Keratinocyte (primary cell): Measurements from ENCODE around the gene CLPTM1L. TPM values are rescaled to one million over a fixed set of nuclear protein-coding genes. Genes with fewer than 3 reads are reported as not detected.
A peak's percentile ranks its signal among the peaks of the same experiment; 100 is the strongest.

Experiments used
- DNase-seq: peaks from one replicate; pipeline ENCODE4 v3.0.0-alpha.2; 2011; ENCODE audit warnings: low read depth, missing footprints, low spot score
- FAIRE-seq: peaks from 2 replicates; lab custom pipeline; 2011; peaks lifted over from hg19 to GRCh38; lab: Jason Lieb, UNC
- H2AFZ ChIP-seq: 2 replicates; pipeline ENCODE4 v1.6.0; 2012; ENCODE audit warnings: low read length, control low read depth, inconsistent platforms; ENCODE audit not compliant: control insufficient read depth
- H3K27ac ChIP-seq: 2 replicates; pipeline ENCODE4 v1.5.1; 2011; ENCODE audit warnings: low read length; ENCODE audit not compliant: control insufficient read depth, insufficient read depth
- H3K27me3 ChIP-seq: 3 replicates; pipeline ENCODE4 v1.6.0; 2011; ENCODE audit warnings: low read length; ENCODE audit not compliant: control insufficient read depth, insufficient read depth; ENCODE audit errors: extremely low read depth
- H3K36me3 ChIP-seq, 2 experiments: 2 replicates in 1 of 2; 3 replicates in 1 of 2; pipeline ENCODE4 v1.5.1; 2011; ENCODE audit warnings: low read length in 2 of 2, mild to moderate bottlenecking in 1 of 2; ENCODE audit not compliant: control insufficient read depth in 2 of 2, insufficient read depth in 2 of 2; ENCODE audit errors: extremely low read depth in 1 of 2
- H3K4me1 ChIP-seq: 3 replicates; pipeline ENCODE4 v1.5.1; 2011; ENCODE audit warnings: low read length; ENCODE audit not compliant: control insufficient read depth, insufficient read depth; ENCODE audit errors: extremely low read depth
- H3K4me2 ChIP-seq: 3 replicates; pipeline ENCODE4 v1.6.0; 2011; ENCODE audit warnings: low read depth, low read length; ENCODE audit not compliant: control insufficient read depth, insufficient read depth; ENCODE audit errors: extremely low read depth
- H3K4me3 ChIP-seq, 3 experiments: fragments of 200-600 bp in 1 of 3; sonication (generic) in 1 of 3; 2 replicates in 2 of 3; 3 replicates in 1 of 3; pipeline ENCODE4 v1.5.1; 2011 to 2016; ENCODE audit warnings: low read length in 3 of 3, mild to moderate bottlenecking in 3 of 3, control low read depth in 2 of 3, inconsistent platforms in 1 of 3, low read depth in 1 of 3, mixed read lengths in 1 of 3, mixed run types in 1 of 3, moderate library complexity in 1 of 3; ENCODE audit not compliant: control insufficient read depth in 2 of 3, insufficient read depth in 2 of 3; ENCODE audit errors: extremely low read depth in 1 of 3
- H3K79me2 ChIP-seq: 2 replicates; pipeline ENCODE4 v1.6.0; 2012; ENCODE audit warnings: low read length; ENCODE audit not compliant: control insufficient read depth, insufficient read depth
- H3K9ac ChIP-seq: 3 replicates; pipeline ENCODE4 v1.6.0; 2011; ENCODE audit warnings: low read length; ENCODE audit not compliant: control insufficient read depth, insufficient read depth; ENCODE audit errors: extremely low read depth
- H3K9me1 ChIP-seq: 3 replicates; pipeline ENCODE4 v1.6.0; 2011; ENCODE audit warnings: low read length; ENCODE audit not compliant: control insufficient read depth, insufficient read depth; ENCODE audit errors: extremely low read depth
- H3K9me3 ChIP-seq: 2 replicates; pipeline ENCODE4 v1.5.1; 2012; ENCODE audit warnings: low read depth, low read length; ENCODE audit not compliant: control insufficient read depth
- H4K20me1 ChIP-seq: 3 replicates; pipeline ENCODE4 v1.6.0; 2011; ENCODE audit warnings: low read length; ENCODE audit not compliant: control insufficient read depth, insufficient read depth; ENCODE audit errors: extremely low read depth
- CTCF ChIP-seq, 3 experiments: IDR thresholded peaks in 1 of 3; conservative IDR thresholded peaks in 1 of 3; optimal IDR thresholded peaks in 1 of 3; 2 replicates in 2 of 3; 3 replicates in 1 of 3; pipeline versions ENCODE3 to v1.5.1; 2011; ENCODE audit warnings: low read length in 3 of 3, mild to moderate bottlenecking in 3 of 3, moderate library complexity in 2 of 3, control low read depth in 1 of 3, inconsistent platforms in 1 of 3; ENCODE audit not compliant: insufficient read depth in 2 of 3; ENCODE audit errors: extremely low read depth in 1 of 3
- EZH2 ChIP-seq: IDR thresholded peaks from one replicate; pipeline ENCODE4 v1.6.1; 2012; ENCODE audit warnings: inconsistent platforms, mild to moderate bottlenecking, low read length, moderate library complexity
- dilution Hi-C: fragments of 300-500 bp; cut with MboI; formaldehyde crosslinking; loops from one replicate; pipeline ENCODE4 v1.7.0; 2020; ENCODE audit warnings: low sequenced_read_pairs; ENCODE audit not compliant: extremely low pct_ligation_motif_present
- polyA plus RNA-seq, 5 experiments: library from polyadenylated mRNA; depleted of rRNA in 3 of 5; stranded (reverse) in 3 of 5; stranded (forward) in 1 of 5; unstranded in 1 of 5; fragments of >200 nt; gene quantifications; 1 replicate in 1 of 5; 2 replicates in 3 of 5; 3 replicates in 1 of 5; pipeline versions ENCODE4 v1.2.1 to v1.2.3, GENCODE V29; 2011 to 2012; ENCODE audit warnings: missing spikeins in 2 of 5, low read depth in 1 of 5, low replicate concordance in 1 of 5

CLPTM1L gene
- polyA plus RNA-seq, 1 donor (not counting 4 experiments of a cell fraction or from before 2014, with no cell fraction given), result 142 TPM

- TF ChIP-seq CTCF (optimal IDR thresholded peaks at IDR 0.05 in 1 of 3, IDR thresholded peaks at IDR 0.05 in 1 of 3, conservative IDR thresholded peaks at IDR 0.05 in 1 of 3; ENCODE audit: extremely low read depth in 1 of 3, insufficient read depth in 2 of 3, low read length in 3 of 3), result no peak
- no peak for TF ChIP-seq EZH2
- H3K9me3 ChIP-seq, result no peaks in the 10 kb centered on the region
- peak overlapping the region; percentile 88 for H3K4me2 ChIP-seq
- no peaks in the 10 kb centered on the region for H3K27me3 ChIP-seq
- no peaks in the 10 kb centered on the region for H4K20me1 ChIP-seq
- H3K27ac ChIP-seq, result peak overlapping the region; percentile 34
- H3K79me2 ChIP-seq, result no peaks in the 10 kb centered on the region
- H3K4me1 ChIP-seq, result peaks cover 19% of the 10 kb centered on the region
- H3K4me3 ChIP-seq, result peak overlapping the region in 1 of 3 experiments; percentile 17
- H3K36me3 ChIP-seq, result peaks cover 23 to 29% of the 10 kb centered on the region in 2 experiments
- no peak overlapping the region for H2AFZ ChIP-seq
- no peak for FAIRE-seq
- H3K9ac ChIP-seq, result no peak overlapping the region
- dilution Hi-C loops, result no loop called here
- H3K9me1 ChIP-seq, result no peaks in the 10 kb centered on the region
- DNase-seq, result no peak
Measured at GRCh38 chr5:1316588-1317340, 28.1 kb downstream of the CLPTM1L start.

GRCh38 chr5:1315709-1316587, 29.0 kb downstream of the CLPTM1L start:
- TF ChIP-seq EZH2 (no peak), CTCF (optimal IDR thresholded peaks at IDR 0.05 in 1 of 3, IDR thresholded peaks at IDR 0.05 in 1 of 3, conservative IDR thresholded peaks at IDR 0.05 in 1 of 3; ENCODE audit: extremely low read depth in 1 of 3, insufficient read depth in 2 of 3, low read length in 3 of 3) (no peak)
- Histone ChIP-seq H2AFZ (no peak overlapping the region), H3K9me1 (no peaks in the 10 kb centered on the region), H3K27ac (peak overlapping the region; percentile 5), H3K79me2 (no peaks in the 10 kb centered on the region), H3K4me2 (peak overlapping the region; percentile 88), H3K4me1 (peaks cover 19% of the 10 kb centered on the region), H3K9ac (peak overlapping the region; percentile 42), H3K4me3 (peak overlapping the region in 2 of 3 experiments; percentile 6 to 52), H3K27me3 (no peaks in the 10 kb centered on the region), H3K9me3 (peaks cover 6% of the 10 kb centered on the region), H3K36me3 (peaks cover 16 to 24% of the 10 kb centered on the region in 2 experiments), H4K20me1 (no peaks in the 10 kb centered on the region)
- FAIRE-seq (peak; percentile 62), DNase-seq (peak; percentile 62)
- dilution Hi-C loops, result no loop called here
